ENCODE results near the gene DPM1.
A peak's percentile ranks its signal among the peaks of the same experiment; 100 is the strongest.

DPM1 gene

GRCh38 chr20:50919567-50919966 lies 38.8 kb downstream of the DPM1 start:
- H3K27me3 ChIP-seq: no peaks in the 10 kb centered on the region
- peaks cover 10 to 15% of the 10 kb centered on the region in 2 experiments for H3K4me1 ChIP-seq (ENCODE audit: control insufficient read depth in 1 of 2, insufficient read depth in 1 of 2, low read depth in 1 of 2, low read length in 1 of 2)
- no peak overlapping the region for H3K27ac ChIP-seq
- no peaks in the 10 kb centered on the region for H3K9me3 ChIP-seq
- TF ChIP-seq CTCF (IDR thresholded peaks at IDR 0.05): no peak
- H3K4me3 ChIP-seq (ENCODE audit: low read depth in 1 of 2, low read length in 1 of 2): no peak overlapping the region
- H3K36me3 ChIP-seq: peaks cover 6% of the 10 kb centered on the region

GRCh38 chr20:50918403-50918802 lies 39.9 kb downstream of the DPM1 start:
- H3K27ac ChIP-seq: no peak overlapping the region
- H3K27me3 ChIP-seq: no peaks in the 10 kb centered on the region
- peaks cover 6% of the 10 kb centered on the region for H3K36me3 ChIP-seq
- H3K4me3 ChIP-seq (ENCODE audit: low read depth in 1 of 2, low read length in 1 of 2): no peak overlapping the region
- no peak for TF ChIP-seq CTCF (IDR thresholded peaks at IDR 0.05)
- H3K4me1 ChIP-seq (ENCODE audit: control insufficient read depth in 1 of 2, insufficient read depth in 1 of 2, low read depth in 1 of 2, low read length in 1 of 2): peaks cover 5 to 11% of the 10 kb centered on the region in 2 experiments
- no peaks in the 10 kb centered on the region for H3K9me3 ChIP-seq

- peak overlapping the region; percentile 4 for H3K27ac ChIP-seq
- H3K36me3 ChIP-seq: peaks cover 6% of the 10 kb centered on the region
- H3K9me3 ChIP-seq: no peaks in the 10 kb centered on the region
- peaks cover 2 to 5% of the 10 kb centered on the region in 2 experiments for H3K4me1 ChIP-seq (ENCODE audit: control insufficient read depth in 1 of 2, insufficient read depth in 1 of 2, low read depth in 1 of 2, low read length in 1 of 2)
- H3K4me3 ChIP-seq (ENCODE audit: low read depth in 1 of 2, low read length in 1 of 2): no peak overlapping the region
- TF ChIP-seq CTCF (IDR thresholded peaks at IDR 0.05): no peak
- H3K27me3 ChIP-seq: no peaks in the 10 kb centered on the region
Observed at GRCh38 chr20:50916934-50917333, 41.4 kb downstream of the DPM1 start.

- no peak for TF ChIP-seq CTCF (IDR thresholded peaks at IDR 0.05)
- H3K9me3 ChIP-seq: no peaks in the 10 kb centered on the region
- no peak overlapping the region for H3K27ac ChIP-seq
- peaks cover 6% of the 10 kb centered on the region for H3K36me3 ChIP-seq
- no peaks in the 10 kb centered on the region for H3K27me3 ChIP-seq
- no peak overlapping the region for H3K4me3 ChIP-seq (ENCODE audit: low read depth in 1 of 2, low read length in 1 of 2)
- H3K4me1 ChIP-seq (ENCODE audit: control insufficient read depth in 1 of 2, insufficient read depth in 1 of 2, low read depth in 1 of 2, low read length in 1 of 2): peaks cover 0 to 4% of the 10 kb centered on the region in 2 experiments
Observed at GRCh38 chr20:50916257-50916656, 42.1 kb downstream of the DPM1 start.

- H3K4me1 ChIP-seq (ENCODE audit: control insufficient read depth in 1 of 2, insufficient read depth in 1 of 2, low read depth in 1 of 2, low read length in 1 of 2): peaks cover 0 to 4% of the 10 kb centered on the region in 2 experiments
- no peak overlapping the region for H3K27ac ChIP-seq
- H3K4me3 ChIP-seq (ENCODE audit: low read depth in 1 of 2, low read length in 1 of 2): no peak overlapping the region
- no peak for TF ChIP-seq CTCF (IDR thresholded peaks at IDR 0.05)
- H3K9me3 ChIP-seq: no peaks in the 10 kb centered on the region
- H3K27me3 ChIP-seq: no peaks in the 10 kb centered on the region
- H3K36me3 ChIP-seq: peaks cover 6% of the 10 kb centered on the region
Observed at GRCh38 chr20:50915424-50915823, 42.9 kb downstream of the DPM1 start.

Data from neutrophil (primary cell).